Pancreas (tissue), 10 donors: ENCODE measurements around the gene MSI2. TPM values are rescaled to one million over a fixed set of nuclear protein-coding genes. Genes with fewer than 3 reads are reported as not detected.
"Not testable (repeated sequence)": the region's sequence is repeated elsewhere in the genome, so short reads cannot be mapped to it uniquely, and the experiment has no call there.

ENCODE experiments used
- ATAC-seq, 4 donors: fragments of 200-7000 bp; cut with Tn5 transposase; one replicate each; pipeline versions ENCODE4 v1.8.0 to v1.9.1; 2020; ENCODE audit warnings: mild to moderate bottlenecking in 4 of 4, moderate library complexity in 4 of 4
- DNase-seq, 6 donors: peaks; one replicate each; pipeline ENCODE4 v3.0.0-alpha.2; 2020
- FAIRE-seq: peaks from 2 replicates; lab custom pipeline; 2012; peaks lifted over from hg19 to GRCh38; lab: Jason Lieb, UNC
- H3K27ac ChIP-seq, 4 donors: fragments of 200-600 bp; sonication (generic); 1 replicate in 3 of 4; 2 replicates in 1 of 4; pipeline versions ENCODE4 v1.5.0 to v1.8.0; 2020
- H3K27me3 ChIP-seq, 4 donors: fragments of 200-600 bp; one replicate each; pipeline ENCODE4 v1.8.0; 2021
- H3K36me3 ChIP-seq, 3 donors: fragments of 200-600 bp; sonication (generic) in 1 of 3; one replicate each; pipeline versions ENCODE4 v1.5.0 to v1.8.0; 2020 to 2021
- H3K4me1 ChIP-seq, 3 donors: fragments of 200-600 bp; one replicate each; pipeline ENCODE4 v1.8.0; 2021
- H3K4me3 ChIP-seq, 4 donors: fragments of 200-600 bp; sonication (generic) in 2 of 4; one replicate each; pipeline versions ENCODE4 v1.5.0 to v1.8.0; 2020 to 2021
- H3K9me3 ChIP-seq, 4 donors: fragments of 200-600 bp; one replicate each; pipeline ENCODE4 v1.8.0; 2021
- WGBS, 2 donors: extraction: QIAGEN DNeasy Blood & Tissue Kit; methylation state at CpG; one replicate each; pipeline ENCODE4 v1.1.7; 2013; 5-methylcytosine and 5-hydroxymethylcytosine counted together
- intact Hi-C, 3 donors: fragments of 100-400 bp; cut with DNase I; formaldehyde crosslinking; loops; one replicate each; pipeline versions ENCODE4 v1.11.1 to v1.14.2; 2022
- polyA plus RNA-seq, 2 donors: library from polyadenylated mRNA; stranded (reverse); fragments of 200-250 nt; gene quantifications; one replicate each; pipeline ENCODE4 v1.2.3, GENCODE V29; 2013
- total RNA-seq, 6 donors: library from RNA; stranded (reverse); fragmentation: NEBNext Ultra II Directional in 4 of 6; extraction: Animal tissue kit (Norgen Biotek cat#: 25700) in 4 of 6; gene quantifications; one replicate each; pipeline versions ENCODE4 v1.2.1 to v1.2.4, GENCODE V29; 2021 to 2023
- TF ChIP-seq, protein P1 (sequence below), 4 donors: fragments of 200-600 bp; sonication (generic) in 3 of 4; IDR thresholded peaks; one replicate each; pipeline versions ENCODE4 v1.5.0 to v1.8.0; 2021; ENCODE audit warnings: antibody characterized with exemption in 4 of 4
- donor health status: healthy with polysubstance abuse.
- donor health status: DM: no; HTN: no; CAD: no; lungs with moderate emphysema.
- donor health status: DM: no; HTN: no; CAD: no.
- donor health status: control.
- donor health status: control.
- donor health status: Bipolar disorder and iron deficiency.
- donor health status: DM: yes; HTN: yes; CAD: no.
- donor health status: DM: no; HTN: no; CAD: no.
- donor health status: DM: no; HTN: no; CAD: no.
- donor health status: DM: yes; HTN: yes; CAD: no.

MSI2 gene
- total and polyA plus RNA-seq, 8 donors, result 10.4 to 48.9 (median 30.1) TPM

DNA sequence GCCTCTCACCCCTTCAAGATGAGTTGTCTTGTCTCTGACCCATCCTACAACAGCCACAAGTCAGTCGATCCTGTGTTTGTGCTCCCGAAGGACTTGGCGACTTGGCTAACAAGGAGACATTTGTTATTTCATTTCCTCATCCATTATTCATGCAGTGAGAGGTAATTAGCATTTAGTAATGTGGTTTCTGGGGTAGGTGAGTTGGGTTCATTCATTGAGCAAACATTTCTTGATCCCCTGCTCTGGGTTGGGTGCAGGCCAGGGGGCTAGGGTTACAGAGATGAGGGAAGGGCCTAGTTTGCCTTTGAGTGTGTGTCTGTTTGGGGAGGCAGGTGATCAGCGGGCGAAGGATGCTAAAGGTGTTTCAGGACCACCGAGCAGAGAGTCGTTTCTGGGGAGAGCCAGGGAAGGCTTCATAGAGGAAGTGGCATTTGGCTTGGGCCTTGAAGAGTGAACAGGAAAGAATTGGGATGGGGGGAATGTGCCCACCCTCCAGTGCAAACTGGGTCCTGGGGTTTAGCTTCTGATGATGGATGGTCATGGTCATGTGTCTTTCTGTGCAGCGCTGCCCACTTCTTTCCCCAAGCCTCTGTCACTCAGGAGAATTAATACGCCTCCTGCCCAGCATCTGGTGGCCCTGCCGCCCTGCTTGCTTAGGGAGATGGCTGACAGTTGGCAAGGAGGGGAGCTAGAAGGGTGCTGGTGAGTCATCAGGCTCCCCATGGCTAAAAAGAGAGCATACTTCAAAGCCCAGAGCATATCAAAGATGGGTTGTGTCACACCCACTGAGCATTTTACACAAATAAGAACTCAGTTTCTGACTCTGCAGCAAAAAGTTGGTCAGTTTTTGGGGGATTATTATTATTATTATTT is 38.5 kb downstream of the MSI2 start:
- Histone ChIP-seq H3K27me3 (no peaks in the 10 kb centered on the region), H3K27ac (no peak overlapping the region), H3K9me3 (no peaks in the 10 kb centered on the region), H3K4me1 (no peaks in the 10 kb centered on the region), H3K4me3 (no peak overlapping the region), H3K36me3 (no peaks in the 10 kb centered on the region)
- TF ChIP-seq, protein P1, sequence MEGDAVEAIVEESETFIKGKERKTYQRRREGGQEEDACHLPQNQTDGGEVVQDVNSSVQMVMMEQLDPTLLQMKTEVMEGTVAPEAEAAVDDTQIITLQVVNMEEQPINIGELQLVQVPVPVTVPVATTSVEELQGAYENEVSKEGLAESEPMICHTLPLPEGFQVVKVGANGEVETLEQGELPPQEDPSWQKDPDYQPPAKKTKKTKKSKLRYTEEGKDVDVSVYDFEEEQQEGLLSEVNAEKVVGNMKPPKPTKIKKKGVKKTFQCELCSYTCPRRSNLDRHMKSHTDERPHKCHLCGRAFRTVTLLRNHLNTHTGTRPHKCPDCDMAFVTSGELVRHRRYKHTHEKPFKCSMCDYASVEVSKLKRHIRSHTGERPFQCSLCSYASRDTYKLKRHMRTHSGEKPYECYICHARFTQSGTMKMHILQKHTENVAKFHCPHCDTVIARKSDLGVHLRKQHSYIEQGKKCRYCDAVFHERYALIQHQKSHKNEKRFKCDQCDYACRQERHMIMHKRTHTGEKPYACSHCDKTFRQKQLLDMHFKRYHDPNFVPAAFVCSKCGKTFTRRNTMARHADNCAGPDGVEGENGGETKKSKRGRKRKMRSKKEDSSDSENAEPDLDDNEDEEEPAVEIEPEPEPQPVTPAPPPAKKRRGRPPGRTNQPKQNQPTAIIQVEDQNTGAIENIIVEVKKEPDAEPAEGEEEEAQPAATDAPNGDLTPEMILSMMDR (IDR thresholded peaks at IDR 0.05), result no peak
- intact Hi-C loops, result no loop called here
- WGBS, 2 donors, result 81% methylated on average over 10 of the region's 10 CpGs
- FAIRE-seq, result no peak
- ATAC-seq, result peak in 2 of 4 donors; percentile 41 to 52
- no peak for DNase-seq

DNA sequence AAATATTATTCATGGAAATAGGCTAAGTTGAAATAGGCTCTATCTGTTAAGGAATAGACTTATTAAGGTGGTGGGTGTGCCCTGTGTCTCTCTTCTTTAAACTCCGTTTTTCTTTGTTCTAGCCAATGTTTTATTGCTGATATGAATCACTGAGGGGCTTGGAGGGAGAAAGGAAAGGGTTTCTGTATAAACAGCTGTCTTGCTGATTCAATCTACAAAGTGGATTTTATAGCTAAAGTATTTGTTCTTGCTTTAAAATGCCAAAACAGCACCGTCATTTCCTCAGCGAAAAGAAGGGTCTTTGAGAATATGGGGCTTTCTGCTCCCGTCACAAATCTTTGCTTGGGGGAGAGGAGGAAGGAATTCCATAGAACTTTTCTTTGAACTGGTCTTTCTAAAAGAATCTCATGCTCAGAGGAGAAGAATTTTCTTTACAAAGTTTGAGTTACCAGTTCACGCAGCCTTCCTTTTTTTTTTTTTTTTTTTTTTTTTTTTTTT is 39.3 kb downstream of the MSI2 start:
- intact Hi-C loops, result no loop called here
- no peaks in the 10 kb centered on the region for H3K27me3 ChIP-seq
- ATAC-seq (no peak), FAIRE-seq (no peak), DNase-seq (no peak)
- TF ChIP-seq, protein P1 (IDR thresholded peaks at IDR 0.05), result no peak
- H3K4me3 ChIP-seq, result no peak overlapping the region
- WGBS, 2 donors, result 86 to 89% methylated on average over 5 of the region's 5 CpGs
- H3K27ac ChIP-seq, result no peak overlapping the region
- H3K36me3 ChIP-seq, result no peaks in the 10 kb centered on the region
- H3K4me1 ChIP-seq, result no peaks in the 10 kb centered on the region
- H3K9me3 ChIP-seq, result no peaks in the 10 kb centered on the region

DNA sequence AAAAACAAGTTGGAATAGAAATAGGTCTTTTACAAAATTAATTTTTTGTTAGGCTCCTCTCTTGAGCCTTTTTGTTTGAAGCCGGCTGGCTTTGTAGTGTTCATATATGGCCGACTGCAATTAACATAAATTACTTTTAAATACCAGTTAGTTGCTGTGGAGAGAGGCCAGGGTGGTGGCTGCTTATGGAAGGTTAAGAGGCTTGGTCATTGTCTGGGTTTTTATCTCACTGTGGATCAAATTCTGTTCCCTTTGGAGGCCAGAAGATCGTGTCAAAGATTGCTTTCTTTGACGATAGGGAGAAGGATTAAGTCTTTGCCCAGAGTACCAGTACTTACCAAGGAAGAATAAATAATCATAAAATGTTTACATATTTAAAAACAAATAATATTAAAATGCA is 39.9 kb downstream of the MSI2 start:
- no peak overlapping the region for H3K27ac ChIP-seq
- ATAC-seq (no peak), DNase-seq (no peak), FAIRE-seq (no peak)
- H3K4me1 ChIP-seq, result no peaks in the 10 kb centered on the region
- no peak overlapping the region for H3K4me3 ChIP-seq
- TF ChIP-seq, protein P1 (IDR thresholded peaks at IDR 0.05), result no peak
- no peaks in the 10 kb centered on the region for H3K27me3 ChIP-seq
- WGBS, 2 donors, result 88 to 89% methylated on average over 4 of the region's 4 CpGs
- H3K9me3 ChIP-seq, result no peaks in the 10 kb centered on the region
- H3K36me3 ChIP-seq, result no peaks in the 10 kb centered on the region
- intact Hi-C loops, result no loop called here

DNA sequence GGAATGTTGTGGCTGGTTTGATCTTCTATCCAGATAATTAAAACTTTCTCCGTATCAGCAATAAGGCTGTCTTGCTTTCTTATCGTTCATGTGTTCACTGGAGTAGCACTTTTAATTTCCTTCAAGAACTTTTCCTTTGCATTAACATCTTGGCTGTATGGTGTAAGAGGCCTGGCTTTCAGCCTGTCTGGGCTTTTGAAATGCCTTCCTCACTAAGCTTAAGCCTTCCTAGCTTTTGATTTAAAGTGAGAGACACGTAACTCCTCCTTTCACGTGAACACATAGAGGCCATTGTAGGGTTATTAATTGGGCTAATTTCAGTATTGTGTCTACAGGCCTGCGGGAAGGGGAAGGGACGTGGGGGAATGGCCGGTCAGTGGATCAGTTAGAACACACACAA is 42.9 kb downstream of the MSI2 start:
- TF ChIP-seq, protein P1 (IDR thresholded peaks at IDR 0.05), result no peak
- no peak overlapping the region for H3K4me3 ChIP-seq
- H3K4me1 ChIP-seq, result no peaks in the 10 kb centered on the region
- DNase-seq (no peak), ATAC-seq (no peak), FAIRE-seq (no peak)
- H3K27ac ChIP-seq, result no peak overlapping the region
- no peaks in the 10 kb centered on the region for H3K9me3 ChIP-seq
- H3K27me3 ChIP-seq, result no peaks in the 10 kb centered on the region
- 95 to 99% methylated on average over 7 of the region's 7 CpGs for WGBS, 2 donors
- intact Hi-C loops, result no loop called here
- H3K36me3 ChIP-seq, result no peaks in the 10 kb centered on the region

DNA sequence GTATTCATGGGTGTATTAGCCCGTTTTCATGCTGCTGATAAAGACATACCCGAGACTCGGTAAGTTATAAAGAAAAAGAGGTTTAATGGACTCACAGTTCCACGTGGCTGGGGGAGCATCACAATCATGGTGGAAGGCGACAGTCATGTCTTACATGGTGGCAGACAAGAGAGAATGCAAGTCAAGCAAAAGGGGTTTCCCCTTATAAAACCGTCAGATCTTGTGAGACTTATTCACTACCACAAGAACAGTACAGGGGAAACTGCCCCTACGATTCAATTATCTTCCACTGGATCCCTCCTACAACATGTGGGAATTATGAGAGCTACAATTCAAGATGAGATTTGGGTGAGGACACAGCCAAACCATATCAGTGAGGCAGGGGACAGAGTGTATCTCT is 44.3 kb downstream of the MSI2 start:
- 92 to 94% methylated on average over 7 of the region's 7 CpGs for WGBS, 2 donors
- H3K4me3 ChIP-seq, H3K27ac ChIP-seq, H3K36me3 ChIP-seq, intact Hi-C loops, DNase-seq, ATAC-seq, FAIRE-seq, H3K27me3 ChIP-seq, H3K9me3 ChIP-seq, H3K4me1 ChIP-seq: not testable (repeated sequence)
